Measurements from ENCODE around the gene ZNF451. TPM values are rescaled to one million over a fixed set of nuclear protein-coding genes. Genes with fewer than 3 reads are reported as not detected.

ZNF451 gene
- total RNA-seq, 1 donor from 2014 or later: 69.3 TPM

- Histone ChIP-seq H3K9me3 (ENCODE audit: insufficient read depth, low read depth, low read length) (no peaks in the 10 kb centered on the region), H4K20me1 (ENCODE audit: insufficient read depth, low read length) (no peaks in the 10 kb centered on the region), H3K27ac (ENCODE audit: low read depth, low read length) (no peak overlapping the region), H2AFZ (ENCODE audit: low read depth, low read length) (no peak overlapping the region), H3K79me2 (ENCODE audit: insufficient read depth, low read length) (no peaks in the 10 kb centered on the region), H3K27me3 (ENCODE audit: insufficient read depth, low read length) (no peaks in the 10 kb centered on the region), H3K4me2 (ENCODE audit: low read length) (no peak overlapping the region), H3K4me3 (ENCODE audit: insufficient read depth, low read depth, low read length) (no peak overlapping the region), H3K4me1 (ENCODE audit: insufficient read depth, low read length) (no peaks in the 10 kb centered on the region), H3K9ac (ENCODE audit: low read length) (no peak overlapping the region), H3K36me3 (ENCODE audit: insufficient read depth, low read length) (peaks cover 12% of the 10 kb centered on the region)
- H3K27me3 Mint-ChIP-seq (ENCODE audit: low read depth, unreplicated experiment): no peaks in the 10 kb centered on the region
- H3K36me3 Mint-ChIP-seq (ENCODE audit: low read depth, unreplicated experiment): peaks cover 8% of the 10 kb centered on the region
- H3K4me1 Mint-ChIP-seq (ENCODE audit: low read depth, unreplicated experiment): no peaks in the 10 kb centered on the region
- no peaks in the 10 kb centered on the region for H3K9me3 Mint-ChIP-seq (ENCODE audit: unreplicated experiment)
- no peak overlapping the region for H3K27ac Mint-ChIP-seq (ENCODE audit: unreplicated experiment)
- no peak for TF ChIP-seq EZH2 (IDR thresholded peaks at IDR 0.05; ENCODE audit: insufficient read depth, low read length)
- no peak for TF ChIP-seq CTCF (IDR thresholded peaks at IDR 0.05; ENCODE audit: insufficient read depth, low read depth, low read length)
- H3K4me3 Mint-ChIP-seq (ENCODE audit: unreplicated experiment): no peak overlapping the region
- FAIRE-seq (no peak), DNase-seq (ENCODE audit: low read depth) (no peak)
These were observed 47.4 kb downstream of the ZNF451 start for GRCh38 chr6:57137350-57137749.

GRCh38 chr6:57138026-57138425 is 48.0 kb downstream of the ZNF451 start:
- H3K27me3 ChIP-seq (ENCODE audit: insufficient read depth, low read length): no peaks in the 10 kb centered on the region
- no peaks in the 10 kb centered on the region for H3K27me3 Mint-ChIP-seq (ENCODE audit: low read depth, unreplicated experiment)
- H4K20me1 ChIP-seq (ENCODE audit: insufficient read depth, low read length): no peaks in the 10 kb centered on the region
- TF ChIP-seq EZH2 (IDR thresholded peaks at IDR 0.05; ENCODE audit: insufficient read depth, low read length) (no peak), CTCF (IDR thresholded peaks at IDR 0.05; ENCODE audit: insufficient read depth, low read depth, low read length) (no peak)
- H3K4me2 ChIP-seq (ENCODE audit: low read length): no peak overlapping the region
- DNase-seq (ENCODE audit: low read depth) (no peak), FAIRE-seq (no peak)
- no peak overlapping the region for H3K9ac ChIP-seq (ENCODE audit: low read length)
- H3K36me3 Mint-ChIP-seq (ENCODE audit: low read depth, unreplicated experiment): peaks cover 8% of the 10 kb centered on the region
- H3K4me1 Mint-ChIP-seq (ENCODE audit: low read depth, unreplicated experiment): no peaks in the 10 kb centered on the region
- H3K4me3 ChIP-seq (ENCODE audit: insufficient read depth, low read depth, low read length): no peak overlapping the region
- H3K9me3 Mint-ChIP-seq (ENCODE audit: unreplicated experiment): no peaks in the 10 kb centered on the region
- H3K79me2 ChIP-seq (ENCODE audit: insufficient read depth, low read length): no peaks in the 10 kb centered on the region
- H3K9me3 ChIP-seq (ENCODE audit: insufficient read depth, low read depth, low read length): no peaks in the 10 kb centered on the region
- no peak overlapping the region for H2AFZ ChIP-seq (ENCODE audit: low read depth, low read length)
- H3K4me3 Mint-ChIP-seq (ENCODE audit: unreplicated experiment): no peak overlapping the region
- H3K27ac Mint-ChIP-seq (ENCODE audit: unreplicated experiment): no peak overlapping the region
- H3K27ac ChIP-seq (ENCODE audit: low read depth, low read length): no peak overlapping the region
- no peaks in the 10 kb centered on the region for H3K4me1 ChIP-seq (ENCODE audit: insufficient read depth, low read length)
- peaks cover 12% of the 10 kb centered on the region for H3K36me3 ChIP-seq (ENCODE audit: insufficient read depth, low read length)

GRCh38 chr6:57141451-57142177 is 51.6 kb downstream of the ZNF451 start:
- Mint-ChIP-seq H3K27ac (ENCODE audit: unreplicated experiment) (no peak overlapping the region), H3K9me3 (ENCODE audit: unreplicated experiment) (no peaks in the 10 kb centered on the region), H3K4me1 (ENCODE audit: low read depth, unreplicated experiment) (no peaks in the 10 kb centered on the region), H3K27me3 (ENCODE audit: low read depth, unreplicated experiment) (no peaks in the 10 kb centered on the region), H3K36me3 (ENCODE audit: low read depth, unreplicated experiment) (peaks cover 2% of the 10 kb centered on the region), H3K4me3 (ENCODE audit: unreplicated experiment) (no peak overlapping the region)
- Histone ChIP-seq H2AFZ (ENCODE audit: low read depth, low read length) (no peak overlapping the region), H3K27ac (ENCODE audit: low read depth, low read length) (no peak overlapping the region), H3K9ac (ENCODE audit: low read length) (no peak overlapping the region), H3K4me1 (ENCODE audit: insufficient read depth, low read length) (no peaks in the 10 kb centered on the region), H3K4me2 (ENCODE audit: low read length) (no peak overlapping the region), H3K4me3 (ENCODE audit: insufficient read depth, low read depth, low read length) (no peak overlapping the region), H4K20me1 (ENCODE audit: insufficient read depth, low read length) (no peaks in the 10 kb centered on the region), H3K27me3 (ENCODE audit: insufficient read depth, low read length) (no peaks in the 10 kb centered on the region), H3K9me3 (ENCODE audit: insufficient read depth, low read depth, low read length) (no peaks in the 10 kb centered on the region), H3K36me3 (ENCODE audit: insufficient read depth, low read length) (peaks cover 13% of the 10 kb centered on the region), H3K79me2 (ENCODE audit: insufficient read depth, low read length) (no peaks in the 10 kb centered on the region)
- TF ChIP-seq CTCF (IDR thresholded peaks at IDR 0.05; ENCODE audit: insufficient read depth, low read depth, low read length) (no peak), EZH2 (IDR thresholded peaks at IDR 0.05; ENCODE audit: insufficient read depth, low read length) (no peak)
- DNase-seq (ENCODE audit: low read depth): no peak
- no peak for FAIRE-seq

Measured in astrocyte (in vitro differentiated cells and primary cell).